Duodenal mucosa (tissue), 2 donors: ENCODE data around the gene HOMER3.
A peak's percentile ranks its signal among the peaks of the same experiment; 100 is the strongest.

Experiments
- H3K27ac ChIP-seq: one replicate; pipeline ENCODE4 v1.7.0; 2013; ENCODE audit warnings: low read depth, low read length
- H3K27me3 ChIP-seq, 2 donors: one replicate each; pipeline ENCODE4 v1.7.0; 2013; ENCODE audit warnings: low read length in 2 of 2, control low read depth in 1 of 2; ENCODE audit not compliant: insufficient read depth in 2 of 2, control insufficient read depth in 1 of 2
- H3K36me3 ChIP-seq, 2 donors: one replicate each; pipeline ENCODE4 v1.7.0; 2013; ENCODE audit warnings: low read length in 2 of 2, control low read depth in 1 of 2; ENCODE audit not compliant: insufficient read depth in 2 of 2, control insufficient read depth in 1 of 2
- H3K4me1 ChIP-seq, 2 donors: one replicate each; pipeline ENCODE4 v1.7.0; 2013; ENCODE audit warnings: low read length in 2 of 2, control low read depth in 1 of 2; ENCODE audit not compliant: insufficient read depth in 2 of 2, control insufficient read depth in 1 of 2
- H3K4me3 ChIP-seq, 2 donors: one replicate each; pipeline ENCODE4 v1.7.0; 2013; ENCODE audit warnings: low read length in 2 of 2, low read depth in 1 of 2
- H3K9ac ChIP-seq, 2 donors: one replicate each; pipeline ENCODE4 v1.7.0; 2013; ENCODE audit warnings: low read length in 2 of 2, low read depth in 1 of 2
- H3K9me3 ChIP-seq, 2 donors: one replicate each; pipeline ENCODE4 v1.7.0; 2013; ENCODE audit warnings: low read length in 2 of 2, control low read depth in 1 of 2; ENCODE audit not compliant: control insufficient read depth in 1 of 2

HOMER3 gene

GRCh38 chr19:18942692-18943091 is 1.7 kb upstream of the HOMER3 start:
- Histone ChIP-seq H3K27ac (no peak overlapping the region), H3K4me1 (peaks cover 3 to 5% of the 10 kb centered on the region in 2 donors), H3K9ac (no peak overlapping the region), H3K36me3 (no peaks in the 10 kb centered on the region), H3K9me3 (no peaks in the 10 kb centered on the region), H3K27me3 (peaks cover 6 to 13% of the 10 kb centered on the region in 2 donors), H3K4me3 (no peak overlapping the region)

GRCh38 chr19:18941628-18942354 is 774 bp upstream of the HOMER3 start:
- Histone ChIP-seq H3K9me3 (no peaks in the 10 kb centered on the region), H3K4me1 (peaks cover 3 to 5% of the 10 kb centered on the region in 2 donors), H3K27me3 (peaks cover 6 to 13% of the 10 kb centered on the region in 2 donors), H3K9ac (no peak overlapping the region), H3K4me3 (no peak overlapping the region), H3K36me3 (no peaks in the 10 kb centered on the region), H3K27ac (no peak overlapping the region)

- Histone ChIP-seq H3K9ac (peak overlapping the region in 1 of 2 donors; percentile 51), H3K4me3 (peak overlapping the region; percentile 49 to 58), H3K36me3 (no peaks in the 10 kb centered on the region), H3K27ac (peak overlapping the region; percentile 20), H3K27me3 (peaks cover 6 to 13% of the 10 kb centered on the region in 2 donors), H3K9me3 (no peaks in the 10 kb centered on the region), H3K4me1 (peaks cover 3 to 5% of the 10 kb centered on the region in 2 donors)
Measured at GRCh38 chr19:18939922-18940768, 872 bp downstream of the HOMER3 start.

- no peak overlapping the region for H3K27ac ChIP-seq
Measured at GRCh38 chr19:18939163-18939562, 1.9 kb downstream of the HOMER3 start.

GRCh38 chr19:18933297-18933696 is 7.7 kb downstream of the HOMER3 start:
- Histone ChIP-seq H3K27ac (no peak overlapping the region), H3K4me3 (no peak overlapping the region), H3K27me3 (no peaks in the 10 kb centered on the region), H3K9ac (no peak overlapping the region), H3K36me3 (peaks cover 0 to 8% of the 10 kb centered on the region in 2 donors), H3K4me1 (peaks cover 0 to 6% of the 10 kb centered on the region in 2 donors), H3K9me3 (no peaks in the 10 kb centered on the region)

More at GRCh38 chr19:18939163-18939562, 1.9 kb downstream of the HOMER3 start:
- Histone ChIP-seq H3K9ac (no peak overlapping the region), H3K36me3 (no peaks in the 10 kb centered on the region), H3K4me3 (no peak overlapping the region), H3K27me3 (peaks cover 6 to 13% of the 10 kb centered on the region in 2 donors), H3K9me3 (no peaks in the 10 kb centered on the region), H3K4me1 (peaks cover 3 to 5% of the 10 kb centered on the region in 2 donors)

GRCh38 chr19:18932216-18932841 is 8.7 kb downstream of the HOMER3 start:
- peak overlapping the region in 1 of 2 donors; percentile 53 for H3K4me3 ChIP-seq

GRCh38 chr19:18931316-18932162 is 9.5 kb downstream of the HOMER3 start:
- no peak overlapping the region for H3K9ac ChIP-seq
- peaks cover 3 to 18% of the 10 kb centered on the region in 2 donors for H3K36me3 ChIP-seq
- H3K9me3 ChIP-seq = no peaks in the 10 kb centered on the region
- H3K4me1 ChIP-seq = peaks cover 0 to 6% of the 10 kb centered on the region in 2 donors
- H3K27ac ChIP-seq = no peak overlapping the region
- no peak overlapping the region for H3K4me3 ChIP-seq
- no peaks in the 10 kb centered on the region for H3K27me3 ChIP-seq

More at GRCh38 chr19:18932216-18932841, 8.7 kb downstream of the HOMER3 start:
- Histone ChIP-seq H3K4me1 (peaks cover 0 to 6% of the 10 kb centered on the region in 2 donors), H3K36me3 (peaks cover 3 to 16% of the 10 kb centered on the region in 2 donors), H3K9me3 (no peaks in the 10 kb centered on the region), H3K27me3 (no peaks in the 10 kb centered on the region), H3K9ac (no peak overlapping the region), H3K27ac (no peak overlapping the region)

GRCh38 chr19:18929311-18929710 is 11.7 kb downstream of the HOMER3 start:
- Histone ChIP-seq H3K36me3 (peaks cover 16 to 35% of the 10 kb centered on the region in 2 donors), H3K27ac (no peak overlapping the region), H3K27me3 (no peaks in the 10 kb centered on the region)

GRCh38 chr19:18928018-18928805 is 12.8 kb downstream of the HOMER3 start:
- Histone ChIP-seq H3K36me3 (peaks cover 16 to 46% of the 10 kb centered on the region in 2 donors), H3K27ac (no peak overlapping the region)

More at GRCh38 chr19:18929311-18929710, 11.7 kb downstream of the HOMER3 start:
- no peaks in the 10 kb centered on the region for H3K9me3 ChIP-seq
- H3K4me3 ChIP-seq = no peak overlapping the region
- H3K9ac ChIP-seq = no peak overlapping the region
- H3K4me1 ChIP-seq = peaks cover 0 to 6% of the 10 kb centered on the region in 2 donors

More at GRCh38 chr19:18928018-18928805, 12.8 kb downstream of the HOMER3 start:
- Histone ChIP-seq H3K27me3 (no peaks in the 10 kb centered on the region), H3K4me1 (peaks cover 0 to 6% of the 10 kb centered on the region in 2 donors), H3K9me3 (no peaks in the 10 kb centered on the region), H3K9ac (no peak overlapping the region), H3K4me3 (no peak overlapping the region)
